K562 (cell line): ENCODE results near the gene MEFV. TPM values are rescaled to one million over a fixed set of nuclear protein-coding genes. Genes with fewer than 3 reads are reported as not detected.

Experiments
- ATAC-seq: fragments of 200-7000 bp; cut with Tn5 transposase; 3 replicates; pipeline ENCODE4 v1.9.1; 2020; ENCODE audit warnings: moderate library complexity
- BruUV-seq: library from RNA; stranded (reverse); fragments of 400-500 nt; replicated peaks from 2 replicates; lab custom pipeline; 2021; lab: Mats Ljungman, UMichigan
- CTCF ChIA-PET: fragments of 300-600 bp; formaldehyde crosslinking; extraction: SDS; loops from one replicate; lab custom pipeline; 2021; ENCODE audit warnings: low intra/inter-chr PET ratio; lab: Yijun Ruan, JAX
- POLR2A ChIA-PET: fragments of 300-600, 350-650 bp; sonication (Branson Sonifier 250); formaldehyde crosslinking; extraction: SDS; loops from one replicate; lab custom pipeline; 2021; ENCODE audit warnings: antibody characterized with exemption, inconsistent platforms; lab: Yijun Ruan, JAX
- DNase-seq, 4 experiments: peaks; one replicate each; pipeline versions ENCODE4 v3.0.0 to v3.0.0-alpha.2; 2011 to 2018; ENCODE audit warnings: low spot score in 3 of 4, mixed read lengths in 3 of 4; ENCODE audit errors: extremely low read depth in 1 of 4
- FAIRE-seq: peaks from 2 replicates; lab custom pipeline; 2011; peaks lifted over from hg19 to GRCh38; lab: Jason Lieb, UNC
- H2AFZ ChIP-seq: 2 replicates; pipeline ENCODE4 v1.6.0; 2011; ENCODE audit warnings: low read depth, low read length, control low read depth, inconsistent platforms
- H3K27ac ChIP-seq: fragments of 200-600 bp; 3 replicates; pipeline ENCODE4 v1.8.0; 2011; ENCODE audit warnings: low read depth, mild to moderate bottlenecking, control low read depth, inconsistent platforms, low read length, moderate library complexity, mixed read lengths; ENCODE audit errors: extremely low read depth
- H3K27me3 ChIP-seq, 2 experiments: fragments of 300-600 bp in 1 of 2; 2 replicates in 1 of 2; 3 replicates in 1 of 2; pipeline versions ENCODE4 v1.6.0 to v1.8.0; 2011; ENCODE audit warnings: inconsistent platforms in 2 of 2, low read length in 2 of 2, mild to moderate bottlenecking in 1 of 2, mixed read lengths in 1 of 2, moderate library complexity in 1 of 2; ENCODE audit not compliant: control insufficient read depth in 2 of 2, insufficient read depth in 2 of 2
- H3K36me3 ChIP-seq: fragments of 300-600 bp; 3 replicates; pipeline ENCODE4 v1.8.0; 2011; ENCODE audit warnings: mild to moderate bottlenecking, low read length, inconsistent platforms; ENCODE audit not compliant: control insufficient read depth, insufficient read depth
- H3K4me1 ChIP-seq, 2 experiments: fragments of 200-600 bp in 1 of 2; replicated peaks in 1 of 2; 2 replicates in 1 of 2; 3 replicates in 1 of 2; pipeline versions ENCODE4 v1.5.1 to v1.8.0; 2011; ENCODE audit warnings: inconsistent platforms in 2 of 2, low read length in 2 of 2, mild to moderate bottlenecking in 1 of 2, mixed read lengths in 1 of 2, moderate library complexity in 1 of 2; ENCODE audit not compliant: control insufficient read depth in 2 of 2, insufficient read depth in 2 of 2
- H3K4me2 ChIP-seq: 2 replicates; pipeline ENCODE4 v1.6.1; 2011; ENCODE audit warnings: low read length, control low read depth, inconsistent platforms, mixed read lengths; ENCODE audit not compliant: insufficient read depth
- H3K4me3 ChIP-seq: fragments of 200-600 bp; sonication (generic), shearing (Covaris generic); 2 replicates; pipeline ENCODE4 v1.5.1; 2016; ENCODE audit warnings: control low read depth, inconsistent platforms
- H3K79me2 ChIP-seq: fragments of 200-600 bp; 3 replicates; pipeline ENCODE4 v1.8.0; 2011; ENCODE audit warnings: low read length, inconsistent platforms; ENCODE audit not compliant: control insufficient read depth, insufficient read depth
- H3K9ac ChIP-seq, 2 experiments: 2 replicates each; pipeline versions ENCODE4 v1.6.0 to v1.6.1; 2011; ENCODE audit warnings: low read depth in 2 of 2, low read length in 2 of 2, control low read depth in 1 of 2, inconsistent platforms in 1 of 2, mild to moderate bottlenecking in 1 of 2, mixed read lengths in 1 of 2; ENCODE audit not compliant: insufficient read depth in 1 of 2
- H3K9me1 ChIP-seq: one replicate; pipeline ENCODE4 v1.6.0; 2011; ENCODE audit warnings: inconsistent platforms, mild to moderate bottlenecking, low read length, moderate library complexity; ENCODE audit not compliant: control insufficient read depth, insufficient read depth
- H3K9me3 ChIP-seq: replicated peaks from 2 replicates; pipeline ENCODE4 v1.5.1; 2011; ENCODE audit warnings: low read depth, low read length, inconsistent platforms; ENCODE audit not compliant: control insufficient read depth, insufficient read depth
- H4K20me1 ChIP-seq: replicated peaks from 2 replicates; pipeline ENCODE4 v1.6.1; 2011; ENCODE audit warnings: low read length, inconsistent platforms, mixed read lengths; ENCODE audit not compliant: control insufficient read depth, insufficient read depth
- ARID2 ChIP-seq: fragments of 450-650 bp; IDR thresholded peaks from 2 replicates; pipeline ENCODE4 v1.6.1; 2017; ENCODE audit warnings: antibody characterized with exemption, mild to moderate bottlenecking
- CTCFL ChIP-seq: IDR thresholded peaks from 2 replicates; pipeline ENCODE4 v1.6.1; 2011; ENCODE audit warnings: borderline replicate concordance, low read depth, mild to moderate bottlenecking, moderate library complexity, low read length; ENCODE audit not compliant: insufficient read depth, poor library complexity, severe bottlenecking
- MBD1 ChIP-seq: fragments of 250-450 bp; sonication (Bioruptor Pico); IDR thresholded peaks from 2 replicates; pipeline ENCODE4 v1.8.0; 2022; ENCODE audit warnings: inconsistent platforms
- MYNN ChIP-seq, 2 experiments: sonication (generic); formaldehyde crosslinking in 1 of 2; IDR thresholded peaks; 2 replicates each; pipeline versions ENCODE4 v1.5.0 to v1.6.1; 2016 to 2020; ENCODE audit warnings: antibody characterized with exemption in 1 of 2, missing genetic modification reagents in 1 of 2
- PHF8 ChIP-seq: fragments of 200-600 bp; sonication (generic); IDR thresholded peaks from 2 replicates; pipeline ENCODE4 v1.6.1; 2012; ENCODE audit warnings: mixed run types, mild to moderate bottlenecking, inconsistent platforms, low read length, moderate library complexity, borderline replicate concordance
- POLR2A ChIP-seq: fragments of 450-650 bp; conservative IDR thresholded peaks from 2 replicates; pipeline ENCODE4 v1.6.1; 2016
- SRF ChIP-seq, 2 experiments: fragments of 250-450, 450-650 bp in 1 of 2; sonication (Bioruptor Pico) in 1 of 2; sonication (generic) in 1 of 2; formaldehyde crosslinking; IDR thresholded peaks; 2 replicates each; pipeline versions ENCODE4 v1.5.0 to v1.5.1; 2020 to 2022; ENCODE audit warnings: mild to moderate bottlenecking in 1 of 2, missing genetic modification reagents in 1 of 2
- WGBS: fragments of 100-300 bp; shearing (Covaris generic); methylation state at CpG from one replicate; pipeline ENCODE4 v1.1.6; 2016; ENCODE audit warnings: low coverage, mixed read lengths; ENCODE audit not compliant: insufficient coverage; ENCODE audit errors: missing lambda C conversion rate; 5-methylcytosine and 5-hydroxymethylcytosine counted together
- in situ Hi-C: fragments of 300-500 bp; cut with MboI; formaldehyde crosslinking; loops from 4 replicates; pipeline ENCODE4 v1.15.0; 2018; ENCODE audit warnings: inconsistent platforms, mixed read lengths
- intact Hi-C: fragments of 100-400 bp; cut with micrococcal nuclease; formaldehyde crosslinking; loops from 2 replicates; pipeline ENCODE4 v1.14.2; 2022
- polyA plus RNA-seq, 8 experiments: library from polyadenylated mRNA; depleted of rRNA in 4 of 8; stranded (reverse) in 5 of 8; unstranded in 3 of 8; fragments of >200 nt; fragmentation: Nextera tagmentation in 2 of 8; fragmentation: Illumina TruSeq in 1 of 8; extraction: Ambion mirVana in 2 of 8; extraction: Trizol in 1 of 8; gene quantifications; 2 replicates each; pipeline versions ENCODE4 v1.2.1 to v1.2.3, GENCODE V29; 2011 to 2014; ENCODE audit warnings: inconsistent platforms in 1 of 8, missing spikeins in 1 of 8
- total RNA-seq, 7 experiments: library from RNA; depleted of rRNA in 6 of 7; stranded (reverse); fragments of >200 nt in 6 of 7; fragmentation: Illumina TruSeq in 2 of 7; extraction: Trizol in 2 of 7; gene quantifications; 2 replicates each; pipeline versions ENCODE4 v1.2.1 to v1.2.3, GENCODE V29; 2011 to 2021; ENCODE audit warnings: low replicate concordance in 1 of 7

MEFV gene
- total and polyA plus RNA-seq, 9 of the 15 experiments (the other 6 are each of a cell fraction or from before 2014, with no cell fraction given) = 0.14 TPM; not detected in 8

GRCh38 chr16:3212006-3212405 lies 44.4 kb downstream of the MEFV start:
- no peaks in the 10 kb centered on the region; a peak in 1 of 5 replicates for H3K4me1 ChIP-seq
- no peak overlapping the region for H3K27ac ChIP-seq
- TF ChIP-seq MYNN (IDR thresholded peaks at IDR 0.05) (no peak), MYNN (CRISPR knock-in tag; IDR thresholded peaks at IDR 0.05) (no peak), MBD1 (CRISPR knock-in tag) (no peak), CTCFL (no peak), PHF8 (no peak), POLR2A (no peak), SRF (CRISPR knock-in tag; IDR thresholded peaks at IDR 0.05) (no peak), ARID2 (no peak)
- TF ChIP-seq, all 486 proteins: peak for 0
- intact Hi-C loops (no loop called here), in situ Hi-C loops (no loop called here)
- Histone ChIP-seq H3K9ac (no peak overlapping the region), H4K20me1 (no peaks in the 10 kb centered on the region), H3K79me2 (no peaks in the 10 kb centered on the region), H3K4me3 (no peak overlapping the region), H3K4me2 (no peak overlapping the region), H2AFZ (no peak overlapping the region), H3K9me1 (no peaks in the 10 kb centered on the region), H3K36me3 (no peaks in the 10 kb centered on the region), H3K27me3 (peaks cover 10 to 21% of the 10 kb centered on the region in 2 experiments; a peak in 4 of 5 replicates), H3K9me3 (no peaks in the 10 kb centered on the region; the same call in 1 of the 2 replicates)
- no peak for DNase-seq
- POLR2A ChIA-PET = interaction anchor here (0.6 kb wide), 1 partner anchor 22 kb away, joined by 3 read pairs; no protein-coding TSS in a partner anchor
- no peak for FAIRE-seq
- ATAC-seq = no peak
- WGBS = 4% methylated on average over 3 of the region's 3 CpGs
- no TSS peak for BruUV-seq
- CTCF ChIA-PET = no interaction called here
